GM19043 (cell line): ENCODE results near the gene ARL17A.
"Not testable (repeated sequence)": the region's sequence is repeated elsewhere in the genome, so short reads cannot be mapped to it uniquely, and the experiment has no call there.

ENCODE experiments used
- ATAC-seq: cut with Tn5 transposase; IDR thresholded peaks from one replicate; pipeline ENCODE4 v1.9.1; 2021; ENCODE audit warnings: low read depth; ENCODE audit not compliant: unreplicated experiment

The ARL17A gene

DNA sequence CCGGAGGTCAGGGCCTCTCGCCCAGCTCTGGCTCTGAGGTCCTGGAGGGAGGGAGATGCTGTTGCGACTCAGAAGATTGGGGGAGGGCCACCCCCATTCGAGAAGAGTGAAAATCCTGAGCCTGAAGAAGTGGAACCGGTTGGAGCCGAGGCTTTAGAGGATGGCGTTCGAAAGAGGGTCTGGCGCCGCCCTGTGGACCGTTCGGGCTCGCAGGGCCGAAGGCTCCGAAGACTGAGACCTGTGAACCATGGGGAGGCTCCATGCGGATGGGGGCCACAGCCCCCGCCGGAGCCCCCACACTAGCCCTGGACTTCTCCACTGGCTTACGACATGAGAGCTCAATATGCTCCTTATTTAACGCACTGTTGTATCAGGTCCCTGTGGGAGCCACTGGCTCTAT, 20.3 kb downstream of the ARL17A start:
- not testable (repeated sequence) for ATAC-seq

DNA sequence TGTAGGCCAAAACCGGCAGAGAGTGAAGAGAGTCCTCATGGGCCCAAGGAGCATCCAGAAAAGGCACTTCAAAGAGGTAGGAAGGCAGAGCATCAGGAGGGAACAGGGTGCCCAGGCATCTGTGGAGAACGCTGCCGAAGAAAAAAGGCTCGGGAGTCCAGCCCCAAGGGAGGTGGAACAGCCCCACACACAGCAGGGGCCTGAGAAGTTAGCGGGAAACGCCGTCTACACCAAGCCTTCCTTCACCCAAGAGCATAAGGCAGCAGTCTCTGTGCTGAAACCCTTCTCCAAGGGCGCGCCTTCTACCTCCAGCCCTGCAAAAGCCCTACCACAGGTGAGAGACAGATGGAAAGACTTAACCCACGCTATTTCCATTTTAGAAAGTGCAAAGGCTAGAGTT, 30.9 kb downstream of the ARL17A start:
- ATAC-seq = not testable (repeated sequence)

GRCh38 chr17:46534716-46535115, 44.8 kb downstream of the ARL17A start:
- not testable (repeated sequence) for ATAC-seq

- not testable (repeated sequence) for ATAC-seq
These were observed 67.3 kb downstream of the ARL17A start, which contains the start of gene LRRC37A2 for GRCh38 chr17:46512168-46512567. Gene LRRC37A2, plus strand, starts transcription at chr17:46512468. Its CDS starts 245 bp downstream, at chr17:46512713.

- not testable (repeated sequence) for ATAC-seq
These were observed 73.6 kb downstream of the ARL17A start for GRCh38 chr17:46505896-46506295.

DNA sequence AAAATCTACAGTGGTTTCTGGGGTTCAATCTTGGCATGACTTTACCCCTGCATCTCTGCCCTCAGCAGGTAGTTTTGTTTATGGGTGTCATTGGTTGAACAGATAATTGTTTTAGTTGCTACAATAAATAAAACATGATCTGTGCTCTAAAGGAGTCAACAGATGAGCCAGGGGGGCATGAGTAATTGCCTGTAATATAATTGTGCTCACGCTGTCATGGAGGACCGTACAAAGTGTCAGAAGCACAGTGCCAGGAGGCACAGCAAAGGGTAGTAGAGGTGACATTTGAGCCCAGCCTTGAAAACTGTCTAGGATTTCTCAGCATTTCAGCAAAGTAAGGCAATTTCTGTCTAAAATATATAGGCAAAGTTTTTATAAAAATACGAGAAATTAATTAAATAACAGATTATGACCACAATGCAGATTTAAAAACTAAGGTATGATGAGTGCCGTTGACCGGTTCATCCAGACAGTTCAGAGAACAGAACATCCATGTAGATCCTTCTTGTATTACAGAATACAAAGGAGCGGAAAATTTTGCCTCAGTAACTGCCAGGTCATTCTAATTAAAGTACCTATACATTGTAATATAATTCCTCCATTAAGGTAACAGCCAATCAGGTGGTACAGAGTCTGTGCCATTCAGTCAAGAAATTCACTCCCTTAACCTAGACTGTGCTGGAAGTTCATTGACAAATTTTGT, 79.9 kb downstream of the ARL17A start:
- not testable (repeated sequence) for ATAC-seq

- ATAC-seq = not testable (repeated sequence)
These were observed 87.5 kb downstream of the ARL17A start for GRCh38 chr17:46492021-46492420.

GRCh38 chr17:46481310-46481709, 98.2 kb downstream of the ARL17A start:
- ATAC-seq = not testable (repeated sequence)

- ATAC-seq = not testable (repeated sequence)
These were observed 100.7 kb downstream of the ARL17A start for GRCh38 chr17:46478823-46479222.

- not testable (repeated sequence) for ATAC-seq
These were observed 103.9 kb downstream of the ARL17A start for GRCh38 chr17:46475583-46475982.

GRCh38 chr17:46474489-46474888, 105.0 kb downstream of the ARL17A start:
- not testable (repeated sequence) for ATAC-seq

- not testable (repeated sequence) for ATAC-seq
These were observed 111.9 kb downstream of the ARL17A start for GRCh38 chr17:46467618-46468017.
